ENCODE measurements around the gene MAML3. TPM values are rescaled to one million over a fixed set of nuclear protein-coding genes. Genes with fewer than 3 reads are reported as not detected.

MAML3 gene
- total and polyA plus RNA-seq, 2 of the 13 experiments (the other 11 are each of a cell fraction or from before 2014, with no cell fraction given), result 0.05 to 0.13 TPM

DNA sequence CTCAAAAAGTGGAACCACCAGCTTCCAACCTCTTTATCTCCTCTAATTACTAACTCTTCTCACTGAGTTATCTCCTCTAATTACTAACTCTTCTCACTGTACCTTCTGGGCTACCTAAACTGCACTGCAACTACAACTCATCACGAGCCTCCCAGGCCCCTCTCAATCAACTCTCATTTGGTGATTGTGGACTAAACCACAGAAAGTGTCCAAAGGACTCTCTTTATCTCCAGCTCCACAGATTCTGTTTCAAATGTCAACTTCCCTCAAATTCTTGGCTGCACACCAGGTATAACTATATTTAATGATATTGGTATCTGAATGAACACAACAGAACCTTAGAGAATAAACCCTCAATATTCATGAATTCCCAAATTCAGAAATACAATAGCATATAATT, 182.9 kb downstream of the MAML3 start:
- ChIA-PET POLR2A (no interaction called here), CTCF (ENCODE audit: low intra/inter-chr PET ratio, low total read pairs) (no interaction called here)
- H3K27me3 ChIP-seq (ENCODE audit: control insufficient read depth in 1 of 2, insufficient read depth in 2 of 2, low read length in 2 of 2), result peaks cover 0 to 3% of the 10 kb centered on the region in 2 experiments; a peak in 2 of 5 replicates
- H3K27ac ChIP-seq (ENCODE audit: extremely low read length, insufficient read depth, low read length), result no peak overlapping the region
- BruUV-seq (replicated peaks), result no TSS peak
- H3K36me3 ChIP-seq (replicated peaks in 1 of 2; ENCODE audit: control insufficient read depth in 1 of 2, insufficient read depth in 2 of 2, low read length in 2 of 2), result no peaks in the 10 kb centered on the region
- H2AFZ ChIP-seq (ENCODE audit: low read length), result no peak overlapping the region
- WGBS (ENCODE audit: low lambda C conversion rate), result 0% methylated on average over 1 of the region's 1 CpG
- TF ChIP-seq RBM22 (optimal IDR thresholded peaks at IDR 0.05; ENCODE audit: low read length), result no peak
- no peak for TF ChIP-seq HHEX (CRISPR knock-in tag; IDR thresholded peaks at IDR 0.05)
- no peak for TF ChIP-seq HDAC1 (CRISPR knock-in tag; IDR thresholded peaks at IDR 0.05)
- TF ChIP-seq MEIS1 (CRISPR knock-in tag; IDR thresholded peaks at IDR 0.05; ENCODE audit: borderline replicate concordance), result no peak
- no peak for TF ChIP-seq ZFP82 (CRISPR knock-in tag; IDR thresholded peaks at IDR 0.05; ENCODE audit: borderline replicate concordance)
- no peak for TF ChIP-seq ZSCAN22 (CRISPR knock-in tag; IDR thresholded peaks at IDR 0.05)
- TF ChIP-seq NFYB (CRISPR knock-in tag; IDR thresholded peaks at IDR 0.05), result no peak
- TF ChIP-seq ZNF513 (CRISPR knock-in tag; conservative IDR thresholded peaks at IDR 0.05), result no peak
- DNase-seq (ENCODE audit: low spot score), result no peak
- no peaks in the 10 kb centered on the region for H4K20me1 ChIP-seq (ENCODE audit: insufficient read depth, low read length)
- H3K79me2 ChIP-seq (ENCODE audit: insufficient read depth, low read length), result no peaks in the 10 kb centered on the region
- H3K4me1 ChIP-seq (ENCODE audit: insufficient read depth, low read length), result no peaks in the 10 kb centered on the region
- H3K4me2 ChIP-seq (ENCODE audit: low read depth, low read length), result no peak overlapping the region
- no peak overlapping the region for H3K9ac ChIP-seq (ENCODE audit: insufficient read depth, low read depth, low read length)
- no peaks in the 10 kb centered on the region for H3K9me3 ChIP-seq (ENCODE audit: low read length)
- intact Hi-C loops (cut with micrococcal nuclease; ENCODE audit: unreplicated experiment), result no loop called here
- no peak for FAIRE-seq
- H3K4me3 ChIP-seq (replicated peaks in 1 of 3; ENCODE audit: insufficient read depth in 1 of 3, low read depth in 2 of 3, low read length in 3 of 3), result no peak overlapping the region
- ATAC-seq, result no peak
- in situ Hi-C loops (cut with HindIII; ENCODE audit: extremely low pct_ligation_motif_present, low pct_unique_long_range_greater_than_20kb), result no loop called here

All from HepG2 (cell line).